CD4-positive, alpha-beta T cell treated with Interleukin-12 subunit alpha and Interleukin-12 subunit beta, for 1 hour (primary cell): ENCODE results near the gene GPRIN3.
"Not testable (repeated sequence)": the region's sequence is repeated elsewhere in the genome, so short reads cannot be mapped to it uniquely, and the experiment has no call there.

Experiments used
- DNase-seq: peaks from one replicate; pipeline ENCODE4 v3.0.0-alpha.2; 2020

Gene GPRIN3

DNA sequence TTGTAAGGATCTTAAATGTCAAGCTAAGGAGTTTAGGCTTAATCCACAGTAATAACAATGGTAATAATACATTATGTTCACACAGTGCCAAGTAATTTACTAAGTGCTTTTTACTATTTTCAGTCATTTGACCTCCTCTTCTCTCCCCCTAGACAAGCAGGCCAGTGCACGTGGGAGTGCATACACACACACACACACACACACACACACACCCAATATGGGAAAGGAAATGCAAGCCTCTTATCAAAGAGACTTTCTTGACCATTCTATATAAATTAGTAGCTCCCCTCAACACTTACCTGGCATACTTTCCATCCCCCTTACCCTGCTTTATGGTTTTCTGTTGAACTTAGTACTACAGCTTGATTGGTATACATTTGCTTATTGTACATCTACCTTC is 3.8 kb upstream of the GPRIN3 start:
- DNase-seq, result no peak

GRCh38 chr4:89309154-89309553 is 1.6 kb upstream of the GPRIN3 start:
- DNase-seq, result not testable (repeated sequence)

- DNase-seq, result no peak
Observed at GRCh38 chr4:89308161-89308500, 531 bp upstream of the GPRIN3 start.

DNA sequence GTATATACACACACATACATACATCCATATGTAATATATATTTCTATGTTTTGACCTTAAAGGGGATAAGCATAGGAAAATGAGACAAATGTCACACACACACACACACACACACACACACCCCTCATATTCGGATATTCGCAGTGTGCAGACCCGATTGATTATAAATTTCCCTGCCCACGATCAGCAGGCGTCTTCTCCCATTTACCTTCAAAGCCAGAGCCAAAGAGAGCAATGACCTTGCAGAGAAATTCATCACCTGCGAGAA is 488 bp downstream of the GPRIN3 start:
- no peak for DNase-seq

GRCh38 chr4:89306486-89307177 is 968 bp downstream of the GPRIN3 start:
- DNase-seq, result no peak

DNA sequence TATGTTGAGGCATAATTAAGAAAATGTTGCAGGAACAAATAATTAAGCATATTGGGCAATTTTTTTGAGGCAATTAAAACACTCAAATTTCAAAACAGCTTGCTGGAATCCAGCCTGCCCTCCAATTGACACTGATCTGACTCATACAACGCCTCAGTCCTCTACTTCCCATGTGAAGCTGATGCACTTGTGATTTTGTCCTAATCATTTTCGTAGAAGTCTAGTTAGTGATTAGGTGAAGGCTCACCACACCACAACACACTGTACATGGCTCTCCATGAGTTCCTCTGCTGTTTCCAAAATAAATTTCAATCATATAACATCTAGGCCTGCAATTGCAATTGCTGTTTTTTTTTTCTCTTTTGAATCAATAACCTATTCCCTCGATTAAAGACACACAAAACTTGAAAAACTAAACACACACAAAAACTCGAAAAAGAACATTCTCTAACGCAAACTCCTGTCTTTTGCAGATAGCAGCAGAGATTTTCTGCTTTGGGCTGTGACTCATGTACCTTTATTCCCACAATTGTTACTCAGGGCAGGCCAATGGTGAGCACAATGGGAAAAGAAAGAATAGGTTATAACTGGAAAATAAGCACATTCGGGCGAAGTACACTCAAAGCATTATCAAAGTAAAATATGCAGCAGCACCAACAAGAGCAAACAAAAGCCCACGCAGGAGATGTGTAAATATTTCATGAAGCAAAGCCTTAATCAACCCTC is 1.7 kb downstream of the GPRIN3 start:
- DNase-seq, result no peak

DNA sequence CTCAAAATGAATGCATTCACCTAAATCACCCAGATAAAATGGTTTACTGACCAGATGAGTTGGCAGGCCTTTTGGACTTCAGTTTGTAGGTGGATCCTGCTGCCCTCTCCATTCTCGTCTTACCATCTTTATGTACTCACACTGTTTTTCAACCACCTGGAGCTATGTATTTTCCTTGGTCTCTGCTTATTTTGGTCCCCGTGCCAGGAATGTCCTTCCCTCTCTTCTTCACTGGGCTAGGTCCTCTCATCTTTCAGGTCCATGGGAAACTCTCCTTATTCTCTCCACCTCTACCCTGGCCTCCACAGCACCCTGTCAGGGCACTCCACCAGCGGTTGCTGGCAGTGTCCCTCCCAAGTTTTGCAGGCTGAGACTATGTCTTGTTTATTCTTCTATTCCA is 2.6 kb downstream of the GPRIN3 start:
- DNase-seq, result no peak

DNA sequence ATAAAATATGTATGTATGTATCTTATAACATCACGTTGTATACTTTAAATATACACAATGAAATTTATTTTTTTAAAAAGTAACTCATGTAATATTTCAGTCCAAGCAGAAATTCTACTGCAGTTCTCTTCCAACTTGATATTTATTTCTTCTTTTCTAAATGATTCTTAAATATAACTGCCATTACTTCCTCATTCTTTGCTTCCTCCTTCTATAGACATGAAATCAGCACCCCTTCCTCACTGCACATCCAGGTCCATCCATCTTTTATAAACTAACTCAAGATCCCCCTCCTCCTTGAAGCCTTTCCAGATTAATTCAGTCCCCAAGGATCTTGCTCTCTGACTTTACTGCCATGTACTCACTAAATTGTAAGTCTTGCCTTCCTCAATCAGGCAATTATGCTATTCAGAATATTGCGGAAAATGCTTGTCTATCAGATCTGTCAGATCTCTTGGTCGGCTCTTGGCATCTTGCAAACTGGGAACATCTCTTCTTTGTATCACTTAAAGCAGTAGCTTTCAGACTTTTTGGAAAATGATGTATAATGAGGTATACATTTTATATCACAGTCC is 3.7 kb downstream of the GPRIN3 start:
- no peak for DNase-seq

DNA sequence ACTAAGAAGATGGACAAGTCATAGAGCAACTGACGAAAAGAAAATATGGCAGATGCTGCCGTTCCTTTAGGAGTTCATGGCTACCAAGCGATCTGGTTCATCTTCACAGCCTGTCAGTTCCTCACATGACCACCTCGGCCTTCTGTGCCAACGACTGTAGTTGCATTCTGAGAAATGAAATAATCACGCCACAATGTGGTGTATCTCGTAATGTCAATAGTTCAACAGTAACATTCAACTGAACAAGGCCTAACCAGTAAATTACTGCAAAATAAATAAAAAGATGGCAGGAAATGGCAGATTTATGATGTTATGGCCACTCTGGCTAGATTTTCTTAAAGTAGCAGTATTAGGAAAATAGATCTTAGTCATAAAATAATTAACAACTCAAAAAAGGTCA is 4.4 kb downstream of the GPRIN3 start:
- DNase-seq, result peak; percentile 87

DNA sequence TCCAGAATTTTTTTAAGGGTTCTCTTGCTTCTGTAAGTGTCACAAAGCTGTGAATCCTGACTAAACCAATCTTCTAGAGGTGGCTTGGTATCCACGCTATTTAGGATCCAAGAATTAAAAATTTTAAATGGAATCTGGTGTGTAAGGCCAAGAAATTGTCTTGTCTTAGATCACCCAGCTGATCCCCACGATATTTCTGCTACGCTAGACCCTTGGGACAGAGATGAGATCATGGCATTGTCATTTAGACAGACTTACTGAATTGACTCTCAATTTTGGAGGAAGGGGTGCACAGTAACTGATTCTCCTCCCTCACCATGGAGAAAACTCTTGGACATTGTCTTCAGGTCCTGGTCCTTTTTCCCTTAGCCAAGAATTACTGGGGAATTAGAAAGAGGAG is 5.7 kb downstream of the GPRIN3 start:
- DNase-seq, result no peak

- no peak for DNase-seq
Observed at GRCh38 chr4:89301003-89301402, 6.6 kb downstream of the GPRIN3 start.

DNA sequence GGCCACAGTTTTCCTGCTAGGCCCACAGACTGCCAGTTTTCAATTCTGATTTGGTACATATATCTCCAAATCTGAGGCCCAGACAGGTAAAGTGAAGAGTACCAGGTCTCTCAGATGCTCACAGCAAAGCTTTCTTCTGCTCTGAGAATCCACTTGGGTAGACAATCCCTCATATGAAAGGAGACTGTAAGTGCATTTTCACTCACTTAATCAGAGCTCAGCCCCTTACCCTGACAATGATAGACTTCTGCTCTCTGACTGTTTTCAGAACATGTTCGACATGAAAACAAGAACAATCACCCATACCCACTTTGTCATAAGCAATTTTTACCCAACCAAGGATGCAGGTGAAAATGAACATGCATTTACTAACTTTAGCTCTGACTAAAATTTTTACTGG is 7.1 kb downstream of the GPRIN3 start:
- no peak for DNase-seq

- no peak for DNase-seq
Observed at GRCh38 chr4:89300060-89300459, 7.5 kb downstream of the GPRIN3 start.

DNA sequence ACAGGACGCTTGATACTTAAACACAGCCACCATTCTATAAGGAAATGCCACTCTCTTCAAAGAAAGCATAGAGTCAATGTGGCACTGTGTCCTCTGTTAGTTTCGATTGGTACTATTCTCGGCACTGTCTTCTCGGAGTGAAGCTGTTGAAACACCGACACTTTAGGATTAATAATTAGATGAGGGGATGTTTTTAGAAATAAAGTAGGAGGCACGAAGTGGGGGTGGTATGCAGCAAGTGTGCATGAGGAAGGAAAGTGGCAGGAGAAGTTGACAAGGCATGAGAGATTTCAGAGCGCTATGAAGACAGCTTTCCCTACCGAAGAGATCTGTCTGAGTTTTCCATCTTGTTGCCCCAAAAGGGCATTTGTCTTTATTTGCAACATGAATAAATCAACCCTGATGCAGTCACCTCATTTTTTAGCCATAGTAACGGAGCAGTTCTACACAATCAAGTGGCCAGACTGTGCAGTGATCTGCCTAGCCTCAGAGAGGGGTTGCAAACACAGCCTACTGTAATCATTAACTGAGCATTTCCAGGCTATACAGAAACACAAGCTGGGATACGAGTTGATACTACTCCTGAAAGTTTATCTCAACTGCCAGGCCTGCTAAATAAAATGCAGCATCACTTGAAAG is 8.3 kb downstream of the GPRIN3 start:
- DNase-seq, result peak; percentile 58

- peak; percentile 76 for DNase-seq
Observed at GRCh38 chr4:89298788-89299152, 8.8 kb downstream of the GPRIN3 start.

DNA sequence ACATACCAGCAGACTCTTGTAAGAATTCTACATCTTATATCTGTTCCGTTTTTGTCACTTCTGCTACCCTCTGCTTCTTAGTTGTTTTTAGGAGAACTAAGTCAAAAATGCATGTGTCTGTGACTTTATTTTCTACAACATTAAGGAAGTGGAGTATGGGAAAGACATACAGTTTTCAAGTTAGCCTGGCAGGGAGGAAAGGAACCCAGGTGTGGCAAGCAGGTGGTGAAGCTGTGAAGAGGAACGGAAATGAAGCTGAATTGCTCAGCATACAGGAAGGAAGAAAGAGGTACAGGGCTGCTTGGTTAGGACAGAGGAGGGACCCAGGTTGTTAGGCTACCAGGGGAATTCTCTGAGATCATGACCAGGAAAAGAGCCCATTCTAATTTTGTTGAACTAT is 9.4 kb downstream of the GPRIN3 start:
- peak; percentile 78 for DNase-seq

- DNase-seq, result no peak
Observed at GRCh38 chr4:89296896-89297295, 10.7 kb downstream of the GPRIN3 start.

- no peak for DNase-seq
Observed at GRCh38 chr4:89296399-89296798, 11.2 kb downstream of the GPRIN3 start.

- no peak for DNase-seq
Observed at GRCh38 chr4:89295415-89295927, 12.1 kb downstream of the GPRIN3 start.

GRCh38 chr4:89294573-89295269 is 12.9 kb downstream of the GPRIN3 start:
- peak; percentile 82 for DNase-seq

- no peak for DNase-seq
Observed at GRCh38 chr4:89293299-89293698, 14.3 kb downstream of the GPRIN3 start.

GRCh38 chr4:89290727-89291516 is 16.7 kb downstream of the GPRIN3 start:
- no peak for DNase-seq

GRCh38 chr4:89289312-89289711 is 18.3 kb downstream of the GPRIN3 start:
- no peak for DNase-seq
